Thyroid gland (tissue), 4 donors: ENCODE measurements around the gene GID8.

Source experiments
- POLR2A ChIP-seq, 2 donors: fragments of 450-650 bp; IDR thresholded peaks; one replicate each; pipeline ENCODE4 v1.6.1; 2017; ENCODE audit warnings: antibody characterized with exemption in 2 of 2, mild to moderate bottlenecking in 2 of 2, moderate library complexity in 1 of 2
- TF ChIP-seq, protein P1 (sequence below), 6 experiments: fragments of 200-600 bp in 3 of 6; fragments of 450-650 bp in 3 of 6; sonication (generic) in 3 of 6; IDR thresholded peaks; one replicate each; pipeline ENCODE4 v1.5.1; 2016 to 2019; ENCODE audit warnings: antibody characterized with exemption in 6 of 6, mild to moderate bottlenecking in 2 of 6, inconsistent platforms in 1 of 6, moderate library complexity in 1 of 6

DNA sequence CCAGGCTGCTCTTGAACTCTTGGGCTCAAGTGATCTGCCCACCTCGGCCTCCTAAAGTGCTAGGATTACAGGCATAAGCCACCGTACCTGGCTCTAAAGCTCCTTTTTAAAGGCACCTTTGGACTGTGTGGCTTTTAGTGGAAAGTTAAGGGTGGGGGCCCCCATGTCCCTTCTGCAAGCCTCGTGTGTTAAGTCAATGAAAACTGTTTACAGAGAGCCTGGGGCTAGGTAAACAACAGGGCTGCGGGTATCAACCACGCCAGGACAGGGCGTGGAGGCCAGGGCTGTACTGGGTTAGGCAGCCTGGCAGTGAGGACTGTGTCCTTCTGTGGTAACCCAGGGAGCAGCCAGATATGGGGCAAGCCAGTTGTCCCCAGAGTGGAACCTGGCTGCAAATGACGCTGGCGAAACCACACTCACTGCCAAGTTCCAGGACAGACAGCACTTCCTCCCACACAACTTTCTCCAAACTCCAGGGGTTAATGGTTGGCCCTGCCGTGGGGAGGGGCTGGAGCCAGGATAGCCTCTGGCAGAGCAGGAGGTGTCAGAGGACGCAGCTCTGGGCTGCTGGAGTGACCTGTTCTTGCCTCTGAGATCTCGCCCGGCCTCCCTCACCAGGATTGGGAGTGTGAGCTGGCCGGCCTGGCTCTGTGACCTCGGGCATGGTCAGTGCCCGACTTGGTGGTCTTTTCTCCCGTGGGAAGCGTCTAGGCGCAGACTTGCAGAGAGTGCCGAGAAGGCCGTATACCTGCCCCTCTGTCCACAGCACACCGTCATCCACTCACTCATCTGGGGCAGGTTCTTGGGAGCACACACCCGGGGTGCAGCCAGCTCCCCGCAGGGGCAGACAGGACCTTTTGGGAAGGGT, 17.8 kb downstream of the GID8 start:
- TF ChIP-seq, protein P1, sequence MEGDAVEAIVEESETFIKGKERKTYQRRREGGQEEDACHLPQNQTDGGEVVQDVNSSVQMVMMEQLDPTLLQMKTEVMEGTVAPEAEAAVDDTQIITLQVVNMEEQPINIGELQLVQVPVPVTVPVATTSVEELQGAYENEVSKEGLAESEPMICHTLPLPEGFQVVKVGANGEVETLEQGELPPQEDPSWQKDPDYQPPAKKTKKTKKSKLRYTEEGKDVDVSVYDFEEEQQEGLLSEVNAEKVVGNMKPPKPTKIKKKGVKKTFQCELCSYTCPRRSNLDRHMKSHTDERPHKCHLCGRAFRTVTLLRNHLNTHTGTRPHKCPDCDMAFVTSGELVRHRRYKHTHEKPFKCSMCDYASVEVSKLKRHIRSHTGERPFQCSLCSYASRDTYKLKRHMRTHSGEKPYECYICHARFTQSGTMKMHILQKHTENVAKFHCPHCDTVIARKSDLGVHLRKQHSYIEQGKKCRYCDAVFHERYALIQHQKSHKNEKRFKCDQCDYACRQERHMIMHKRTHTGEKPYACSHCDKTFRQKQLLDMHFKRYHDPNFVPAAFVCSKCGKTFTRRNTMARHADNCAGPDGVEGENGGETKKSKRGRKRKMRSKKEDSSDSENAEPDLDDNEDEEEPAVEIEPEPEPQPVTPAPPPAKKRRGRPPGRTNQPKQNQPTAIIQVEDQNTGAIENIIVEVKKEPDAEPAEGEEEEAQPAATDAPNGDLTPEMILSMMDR (IDR thresholded peaks at IDR 0.05), result no peak
- no peak for TF ChIP-seq POLR2A (IDR thresholded peaks at IDR 0.05)
